DMS153 treated with DMSO at 0.1 percent for 48 hours (cell line): ENCODE results near the gene CIAO3.
"Not testable (repeated sequence)": the region's sequence is repeated elsewhere in the genome, so short reads cannot be mapped to it uniquely, and the experiment has no call there.

Source experiments
- DNase-seq: peaks from one replicate; lab custom pipeline; 2025; ENCODE audit not compliant: unreplicated experiment; lab: John Stamatoyannopoulos, UW

Gene CIAO3

GRCh38 chr16:694863-695354, 45.9 kb downstream of the CIAO3 start:
- no peak for DNase-seq

DNA sequence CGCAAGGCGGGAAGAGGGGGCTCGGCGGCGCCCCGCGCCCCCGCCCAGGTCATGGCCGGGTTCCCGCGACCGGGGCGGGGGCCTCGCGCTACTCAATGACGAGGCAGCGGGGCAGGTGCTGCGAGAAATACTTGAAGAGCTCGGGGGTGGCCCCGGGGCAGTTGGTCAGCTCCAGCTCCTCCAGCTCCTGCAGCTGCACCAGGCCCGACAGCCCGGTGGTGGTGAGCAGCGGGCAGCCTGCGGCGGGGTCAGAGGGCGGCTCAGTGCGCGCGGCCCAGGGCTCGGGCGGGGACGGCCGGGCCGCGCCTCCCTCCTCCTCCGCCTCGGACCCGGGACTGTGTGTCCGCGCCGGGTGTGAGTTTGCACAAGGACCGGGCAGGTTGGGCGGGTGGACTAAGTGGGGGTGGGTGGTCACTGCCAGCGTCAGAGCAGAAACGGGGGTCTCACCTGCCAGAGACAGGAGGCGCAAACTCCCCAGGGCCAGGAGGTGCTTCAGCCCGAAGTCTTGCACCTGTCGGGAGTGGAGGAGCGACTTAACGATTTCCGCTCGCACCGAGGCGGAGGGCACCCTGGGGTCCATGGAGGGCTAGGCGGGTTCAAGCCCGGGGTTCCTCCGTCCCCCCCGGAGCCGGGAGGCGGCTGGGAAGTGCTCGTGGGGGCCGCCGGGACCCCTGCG, 46.5 kb downstream of the CIAO3 start:
- DNase-seq: no peak

DNA sequence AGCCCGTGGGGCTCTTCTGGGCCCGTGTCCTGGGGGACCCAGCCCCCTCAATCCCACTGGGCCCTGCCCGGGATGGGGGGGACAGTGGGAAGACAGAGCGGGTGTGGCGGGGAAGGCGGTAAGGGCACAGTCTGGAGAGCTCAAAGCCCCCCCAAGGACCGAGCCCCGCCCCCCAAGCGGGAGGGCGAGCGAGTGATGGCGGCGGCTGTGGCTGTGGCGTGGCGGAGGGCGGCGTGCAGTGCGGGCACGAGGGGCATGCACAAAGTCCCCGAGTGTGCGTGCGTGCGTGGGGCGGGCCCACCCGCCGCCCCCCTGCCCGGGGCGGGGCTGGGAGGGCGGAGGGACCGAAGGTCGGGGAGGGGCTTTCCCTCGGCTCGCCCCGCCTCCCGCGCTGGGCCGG, 47.0 kb downstream of the CIAO3 start:
- no peak for DNase-seq

DNA sequence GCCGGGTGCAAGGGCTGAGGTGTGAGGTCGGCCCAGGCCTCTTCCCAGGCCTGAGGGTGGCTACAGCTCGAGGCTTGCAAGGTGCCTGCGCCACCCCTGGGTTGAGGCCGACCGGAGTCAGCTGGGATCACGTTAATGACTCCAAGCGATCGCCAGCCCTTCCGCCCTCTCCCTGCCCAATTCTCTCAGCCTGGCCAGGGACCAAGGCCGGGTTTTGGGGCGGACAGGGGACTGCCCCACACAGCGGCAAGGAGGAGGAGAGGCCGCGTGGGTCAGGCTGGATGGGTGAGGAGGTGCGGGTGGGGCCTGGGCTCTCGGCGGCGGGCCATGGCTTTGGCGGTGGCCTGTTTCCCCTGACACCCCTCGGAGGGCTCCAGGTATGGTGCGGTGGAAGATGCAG, 47.4 kb downstream of the CIAO3 start:
- no peak for DNase-seq

- DNase-seq: no peak
These were observed 48.3 kb downstream of the CIAO3 start for GRCh38 chr16:692356-693108.

- not testable (repeated sequence) for DNase-seq
These were observed 49.6 kb downstream of the CIAO3 start for GRCh38 chr16:691242-691641.

GRCh38 chr16:689175-689897, 51.5 kb downstream of the CIAO3 start:
- DNase-seq: no peak

DNA sequence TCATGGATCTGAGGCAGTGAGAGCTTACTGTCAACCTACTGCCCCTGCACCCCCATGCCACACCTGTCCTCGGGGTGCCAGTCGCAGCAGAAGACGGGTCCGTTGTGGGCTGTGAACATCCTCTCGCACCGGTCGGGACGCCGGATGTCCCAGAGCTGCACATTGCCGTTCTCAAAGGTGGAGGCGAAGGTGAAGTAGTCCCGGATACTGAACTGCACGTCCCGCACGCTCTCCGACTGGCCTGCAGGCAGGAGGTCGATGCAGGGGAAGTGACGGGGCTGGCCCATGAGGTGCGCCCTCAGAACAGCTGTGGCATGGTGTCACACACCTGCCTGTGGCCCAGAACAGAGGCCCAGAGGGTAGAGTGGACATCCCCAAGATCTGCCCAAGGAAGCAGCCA, 53.3 kb downstream of the CIAO3 start:
- no peak for DNase-seq

DNA sequence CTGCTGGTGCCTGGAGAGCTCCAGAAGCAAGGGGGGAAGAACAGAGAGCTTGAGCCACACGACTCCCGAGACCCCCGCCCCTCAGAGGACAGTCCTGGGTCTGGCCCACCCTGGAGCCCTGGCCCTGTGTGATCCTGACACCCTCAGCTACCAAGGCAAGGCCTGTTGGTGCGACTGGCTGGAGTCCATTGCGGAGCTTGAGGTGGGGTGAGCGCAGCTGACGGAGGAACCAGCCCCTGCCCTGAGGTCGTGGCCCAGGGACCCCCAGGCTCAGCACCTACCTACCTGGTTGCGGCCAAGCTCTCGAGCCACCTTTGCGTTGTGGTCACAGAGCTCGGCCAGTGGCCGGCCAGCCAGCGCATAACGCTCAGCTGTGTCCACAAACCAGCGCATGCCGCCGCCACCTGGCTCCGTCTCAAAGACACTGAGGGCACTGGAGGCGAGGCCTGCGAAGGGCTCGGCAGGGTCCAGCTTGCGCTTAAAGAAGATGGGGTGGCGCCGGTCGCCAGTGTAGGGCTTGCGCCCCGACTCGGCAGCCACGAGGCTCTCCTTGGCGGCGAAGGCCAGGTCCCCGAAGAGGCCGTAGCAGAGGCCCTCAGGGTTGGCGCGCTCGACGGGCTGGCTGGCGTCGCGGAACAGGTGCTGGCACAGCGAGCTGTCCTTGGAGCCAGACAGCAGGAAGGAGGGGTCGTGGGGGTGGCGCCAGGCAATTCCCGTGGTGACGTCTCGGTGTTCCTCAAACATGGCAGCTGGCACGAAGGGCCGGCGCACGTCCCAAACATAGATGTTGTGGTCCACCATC, 54.1 kb downstream of the CIAO3 start:
- no peak for DNase-seq

- peak; percentile 12 for DNase-seq
These were observed 54.8 kb downstream of the CIAO3 start for GRCh38 chr16:685967-686366.

DNA sequence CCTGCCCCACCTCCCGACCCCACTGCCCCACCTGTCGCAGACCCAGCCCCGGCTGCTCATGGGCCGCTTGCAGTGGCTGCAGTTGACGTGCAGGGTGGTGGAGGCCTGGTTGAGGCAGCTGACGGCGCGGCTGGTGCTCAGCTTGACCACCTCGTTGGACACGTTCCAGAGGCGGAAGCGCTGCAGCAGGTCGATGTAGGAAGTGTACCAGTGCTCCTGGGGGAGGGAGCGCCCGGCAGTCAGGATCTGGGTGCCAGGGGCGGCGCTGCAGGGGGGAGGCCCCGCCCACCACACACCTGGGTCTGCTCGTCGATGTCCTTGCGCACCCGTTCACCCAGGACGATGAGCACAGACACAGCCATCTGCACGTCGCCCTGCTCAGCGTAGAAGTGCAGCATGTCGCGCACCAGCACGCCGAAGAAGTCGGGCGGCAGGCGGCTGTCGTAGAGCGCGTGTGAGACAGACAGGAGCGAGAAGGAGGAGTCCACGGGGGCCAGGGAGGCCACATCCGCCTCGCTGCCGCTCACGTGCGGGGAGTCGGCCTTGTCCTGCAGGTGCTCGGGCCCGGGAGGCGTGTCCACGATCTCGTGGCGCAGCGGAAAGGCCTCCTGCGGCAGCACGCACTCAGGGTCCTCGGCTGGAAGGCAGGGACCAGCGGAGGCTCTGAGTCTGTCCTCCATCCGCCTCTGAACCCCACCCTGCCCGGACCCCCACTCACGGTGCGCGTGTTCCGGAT, 55.7 kb downstream of the CIAO3 start:
- DNase-seq: peak; percentile 82

DNA sequence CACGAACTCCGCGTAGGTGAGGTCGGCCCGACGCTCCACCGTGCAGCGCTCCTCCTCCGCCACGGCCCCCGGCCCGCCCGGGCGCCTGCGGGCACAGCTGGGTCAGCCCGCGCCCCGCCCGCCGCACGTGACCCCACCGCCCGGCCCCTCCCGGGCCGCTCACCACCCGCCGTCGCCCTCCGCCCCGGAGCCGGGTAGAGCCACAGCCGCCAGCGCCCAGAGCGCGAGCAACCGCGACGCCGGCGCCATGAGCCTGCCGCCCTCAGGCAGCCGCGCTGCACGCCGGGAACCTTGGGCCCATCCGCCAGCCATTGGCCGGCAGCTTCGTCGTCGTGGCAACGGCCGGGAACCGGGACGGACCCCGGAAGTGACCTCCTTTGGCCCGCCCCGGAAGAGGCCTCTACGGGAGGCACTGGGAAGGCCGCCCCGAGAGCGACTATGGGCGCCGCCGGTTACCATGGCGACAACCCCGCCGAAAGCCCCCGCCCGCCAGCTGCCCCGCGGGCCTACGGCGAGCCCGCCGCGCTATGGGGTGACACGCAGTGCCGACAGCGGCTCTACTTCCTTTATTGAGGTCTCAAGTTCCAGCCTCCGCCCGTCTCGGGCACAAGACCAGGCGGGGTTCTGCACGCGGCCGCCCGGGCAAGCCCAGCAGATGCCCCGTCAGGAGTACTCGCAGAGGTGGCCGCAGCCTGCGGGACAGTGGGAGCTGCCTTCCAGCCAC, 56.6 kb downstream of the CIAO3 start, which contains the start of gene JMJD8:
JMJD8 (minus strand) TSS at position 264 of the 724 bp plus-strand sequence; CDS start at position 249, 15 bp downstream.
- DNase-seq: peak; percentile 90

DNA sequence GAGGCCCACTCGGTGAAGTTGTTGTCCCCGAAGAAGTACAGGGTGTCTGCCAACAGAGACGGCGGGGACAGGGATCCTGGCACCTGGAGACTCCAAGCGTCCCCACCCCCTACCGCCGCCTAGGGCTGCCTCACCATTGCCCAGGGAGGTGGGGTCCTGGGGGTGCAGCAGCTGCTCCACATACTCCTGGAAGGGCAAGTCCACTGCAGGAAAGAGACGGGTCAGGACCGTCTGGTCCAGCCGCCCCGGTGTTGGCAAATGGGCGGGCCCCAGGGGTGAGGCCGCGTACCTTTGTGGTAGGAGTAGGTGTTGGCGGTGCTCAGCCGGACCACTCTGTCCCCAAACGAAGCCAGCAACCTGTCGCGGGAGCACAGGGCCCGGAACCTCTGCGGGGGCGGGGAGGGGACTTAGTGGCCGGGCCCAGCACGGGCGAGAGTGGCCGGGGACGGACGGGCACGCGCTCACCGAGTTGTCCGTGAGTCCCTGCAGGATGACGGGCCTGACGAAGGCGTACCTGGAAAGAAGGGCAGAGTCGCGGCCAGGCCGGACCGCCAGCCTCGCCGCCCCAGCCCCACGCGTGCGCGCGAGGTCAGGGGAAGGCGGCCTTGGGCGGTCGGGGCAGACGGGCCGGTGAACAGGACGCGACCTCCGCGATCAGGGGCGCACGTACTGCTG, 57.3 kb downstream of the CIAO3 start:
- no peak for DNase-seq

GRCh38 chr16:682493-683395, 58.1 kb downstream of the CIAO3 start:
- no peak for DNase-seq

GRCh38 chr16:681746-682427, 58.9 kb downstream of the CIAO3 start:
- no peak for DNase-seq

GRCh38 chr16:680967-681745, 59.6 kb downstream of the CIAO3 start:
- no peak for DNase-seq

- DNase-seq: no peak
These were observed 60.2 kb downstream of the CIAO3 start for GRCh38 chr16:680625-680945.
